Body of pancreas (tissue), 4 donors: Measurements from ENCODE around the gene SYT13.

ENCODE experiments used
- CTCF ChIP-seq, 7 experiments: fragments of 450-650 bp in 4 of 7; fragments of 200-600 bp in 3 of 7; sonication (generic) in 3 of 7; IDR thresholded peaks; one replicate each; pipeline ENCODE4 v1.5.1; 2016 to 2019; ENCODE audit warnings: antibody characterized with exemption in 7 of 7
- POLR2A ChIP-seq, 3 donors: fragments of 450-650 bp; IDR thresholded peaks; one replicate each; pipeline ENCODE4 v1.6.1; 2016; ENCODE audit warnings: antibody characterized with exemption in 3 of 3, mild to moderate bottlenecking in 2 of 3

DNA sequence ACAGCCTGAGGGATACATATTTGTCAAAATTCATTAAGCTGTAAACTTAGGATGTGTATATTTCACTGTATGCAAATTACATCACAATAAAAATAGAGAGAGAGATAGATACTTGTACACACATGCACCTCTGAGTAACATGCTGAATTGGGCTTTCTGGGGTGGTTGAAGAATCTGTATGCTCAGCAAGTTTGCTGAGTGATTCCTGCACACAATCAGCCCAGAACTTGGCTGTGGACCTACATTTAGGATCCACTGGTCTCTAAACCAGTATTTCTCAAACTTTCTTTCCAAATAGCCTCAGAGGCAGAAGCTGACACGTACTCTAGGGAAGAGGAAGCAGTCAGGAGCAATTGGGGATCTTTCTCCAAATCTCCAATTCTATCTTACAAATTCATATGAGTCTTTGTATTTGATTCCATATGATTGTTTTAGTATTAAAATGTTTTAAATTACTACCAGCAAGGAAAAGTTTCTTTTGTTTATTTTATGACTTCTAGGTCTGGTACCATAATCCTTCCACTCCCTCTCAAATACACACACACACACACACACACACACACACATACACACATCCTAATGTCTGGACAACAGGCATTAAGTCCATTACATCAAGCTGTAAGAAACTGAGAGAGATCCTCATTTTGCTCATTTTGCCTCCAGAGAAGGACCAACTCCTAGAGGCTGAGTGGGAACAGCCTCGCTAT lies 20.0 kb downstream of the SYT13 start:
- TF ChIP-seq CTCF (IDR thresholded peaks at IDR 0.05) (no peak), POLR2A (IDR thresholded peaks at IDR 0.05) (no peak)
